GM23338 (cell line): Measurements from ENCODE around the gene ARHGAP36. TPM values are rescaled to one million over a fixed set of nuclear protein-coding genes. Genes with fewer than 3 reads are reported as not detected.
A peak's percentile ranks its signal among the peaks of the same experiment; 100 is the strongest.

ENCODE experiments used
- ATAC-seq: fragments of 200-7000 bp; cut with Tn5 transposase; 3 replicates; pipeline ENCODE4 v1.9.1; 2020
- DNase-seq: peaks from one replicate; pipeline ENCODE4 v3.0.0-alpha.2; 2015; ENCODE audit warnings: low spot score
- H2AFZ ChIP-seq: fragments of 200-600 bp; sonication (generic); 2 replicates; pipeline ENCODE4 v1.8.0; 2016; ENCODE audit warnings: antibody characterized with exemption, mild to moderate bottlenecking, moderate library complexity
- H3F3A ChIP-seq: fragments of 200-600 bp; sonication (generic); replicated peaks from 2 replicates; pipeline ENCODE4 v1.8.0; 2017; ENCODE audit warnings: antibody characterized with exemption, mixed run types, low read depth
- H3K27ac ChIP-seq: fragments of 200-600 bp; sonication (generic); 2 replicates; pipeline ENCODE4 v1.6.1; 2016; ENCODE audit warnings: low read depth
- H3K27me3 ChIP-seq: fragments of 200-600 bp; sonication (generic); 2 replicates; pipeline ENCODE4 v1.8.0; 2016; ENCODE audit warnings: mild to moderate bottlenecking, mixed run types, moderate library complexity; ENCODE audit not compliant: insufficient read depth
- H3K36me3 ChIP-seq: fragments of 200-600 bp; sonication (generic); 2 replicates; pipeline ENCODE4 v1.8.0; 2016; ENCODE audit warnings: mild to moderate bottlenecking; ENCODE audit not compliant: insufficient read depth
- H3K4me1 ChIP-seq: fragments of 200-600 bp; sonication (generic); 2 replicates; pipeline ENCODE4 v1.8.0; 2016; ENCODE audit warnings: mild to moderate bottlenecking, moderate library complexity; ENCODE audit not compliant: insufficient read depth
- H3K4me2 ChIP-seq: fragments of 200-600 bp; sonication (generic); 2 replicates; pipeline ENCODE4 v1.7.1; 2017; ENCODE audit warnings: mixed run types
- H3K4me3 ChIP-seq: fragments of 200-600 bp; sonication (generic); 2 replicates; pipeline ENCODE4 v1.6.1; 2016; ENCODE audit warnings: mixed run types
- H3K79me2 ChIP-seq: fragments of 200-600 bp; sonication (generic); replicated peaks from 2 replicates; pipeline ENCODE4 v1.8.0; 2017; ENCODE audit warnings: mild to moderate bottlenecking; ENCODE audit not compliant: insufficient read depth
- H3K9me2 ChIP-seq: fragments of 200-600 bp; sonication (generic); 2 replicates; pipeline ENCODE4 v1.8.0; 2017; ENCODE audit not compliant: insufficient read depth
- H4K20me1 ChIP-seq: fragments of 200-600 bp; sonication (generic); replicated peaks from 2 replicates; pipeline ENCODE4 v1.8.0; 2017; ENCODE audit warnings: mild to moderate bottlenecking; ENCODE audit not compliant: insufficient read depth
- H3K27ac Mint-ChIP-seq: 2 replicates; pipeline ENCODE4 v1.8.0; 2020; ENCODE audit warnings: inconsistent platforms, mild to moderate bottlenecking, moderate library complexity, mixed read lengths
- H3K27me3 Mint-ChIP-seq: 3 replicates; pipeline ENCODE4 v1.8.0; 2022; ENCODE audit warnings: low read depth, mild to moderate bottlenecking, moderate library complexity, mixed read lengths, inconsistent platforms; ENCODE audit not compliant: insufficient read depth, poor library complexity
- H3K36me3 Mint-ChIP-seq: 3 replicates; pipeline ENCODE4 v1.8.0; 2021; ENCODE audit warnings: low read depth, mild to moderate bottlenecking, inconsistent platforms, moderate library complexity, mixed read lengths
- H3K4me1 Mint-ChIP-seq: 3 replicates; pipeline ENCODE4 v1.8.0; 2020; ENCODE audit warnings: mild to moderate bottlenecking, inconsistent platforms, mixed read lengths
- H3K4me3 Mint-ChIP-seq: 3 replicates; pipeline ENCODE4 v1.8.0; 2021; ENCODE audit warnings: moderate library complexity, mild to moderate bottlenecking, inconsistent platforms, mixed read lengths
- H3K9me3 Mint-ChIP-seq: 3 replicates; pipeline ENCODE4 v1.8.0; 2020; ENCODE audit warnings: moderate library complexity, mild to moderate bottlenecking, inconsistent platforms, mixed read lengths
- CREB1 ChIP-seq: fragments of 250-450 bp; sonication (Bioruptor Pico); IDR thresholded peaks from 2 replicates; pipeline ENCODE4 v1.5.0; 2020; ENCODE audit warnings: low read depth, mild to moderate bottlenecking, moderate library complexity
- JUNB ChIP-seq: IDR thresholded peaks from one replicate; pipeline ENCODE4 v1.6.1; 2016; ENCODE audit warnings: antibody characterized with exemption; ENCODE audit not compliant: unreplicated experiment
- POLR2AphosphoS5 ChIP-seq: IDR thresholded peaks from 2 replicates; pipeline ENCODE4 v1.6.1; 2016; ENCODE audit warnings: antibody characterized with exemption, low read depth
- REST ChIP-seq: IDR thresholded peaks from one replicate; pipeline ENCODE4 v1.6.1; 2018; ENCODE audit warnings: antibody characterized with exemption; ENCODE audit not compliant: unreplicated experiment
- STAT1 ChIP-seq: IDR thresholded peaks from one replicate; pipeline ENCODE4 v1.6.1; 2016; ENCODE audit warnings: antibody characterized with exemption; ENCODE audit not compliant: unreplicated experiment
- ZNF331 ChIP-seq: fragments of 250-450 bp; sonication (Bioruptor Pico); IDR thresholded peaks from 2 replicates; pipeline ENCODE4 v1.5.0; 2020; ENCODE audit warnings: low read depth, mild to moderate bottlenecking, moderate library complexity
- polyA plus RNA-seq: library from polyadenylated mRNA; unstranded; fragments of >200 nt; fragmentation: Nextera tagmentation; extraction: Ambion mirVana; gene quantifications from 2 replicates; pipeline ENCODE4 v1.2.1, GENCODE V29; 2016
- total RNA-seq: library from RNA; depleted of rRNA; stranded (reverse); fragments of >200 nt; shearing (Covaris generic); gene quantifications from 2 replicates; pipeline ENCODE4 v1.2.3, GENCODE V29; 2014
- TF ChIP-seq, protein P1 (sequence below): fragments of 250-450 bp; sonication (Bioruptor Pico); IDR thresholded peaks from 2 replicates; pipeline ENCODE4 v1.5.0; 2020; ENCODE audit warnings: mild to moderate bottlenecking, moderate library complexity
- TF ChIP-seq, protein P2 (sequence below): IDR thresholded peaks from 2 replicates; pipeline ENCODE4 v1.6.1; 2016; ENCODE audit warnings: antibody characterized with exemption

The ARHGAP36 gene
- total and polyA plus RNA-seq, 2 experiments from 2014 or later: 0.21 TPM; not detected in 1

- Mint-ChIP-seq H3K4me3 (no peak overlapping the region), H3K27me3 (peaks cover 8% of the 10 kb centered on the region)
- H3K4me3 ChIP-seq: no peak overlapping the region
Measured at GRCh38 chrX:131066237-131066636, 8.1 kb downstream of the ARHGAP36 start.

DNA sequence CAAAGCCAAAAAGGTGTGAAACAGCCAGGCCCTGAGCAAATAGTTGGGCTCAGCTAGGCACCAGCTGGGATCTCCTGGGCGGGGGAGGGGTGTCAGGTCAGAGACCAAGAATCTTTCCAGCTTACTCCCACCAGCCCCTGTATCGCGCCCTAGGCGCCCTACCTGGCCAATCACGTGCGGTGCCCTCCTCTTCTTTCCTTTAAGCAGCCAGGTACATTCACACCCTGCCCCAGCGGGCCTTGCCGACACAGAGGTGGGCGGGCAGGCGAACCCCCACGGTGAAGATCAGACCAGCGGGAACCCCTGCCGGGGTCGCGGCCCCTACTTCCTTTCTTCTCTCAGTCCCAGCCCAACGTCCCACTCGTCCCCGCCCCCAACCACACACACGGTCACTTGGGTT lies 9.1 kb downstream of the ARHGAP36 start:
- H3K27ac ChIP-seq: no peak overlapping the region
- peak; percentile 68 for ATAC-seq
- H3K27ac Mint-ChIP-seq: no peak overlapping the region
- no peak overlapping the region for H3K4me3 Mint-ChIP-seq
- no peaks in the 10 kb centered on the region for H3K9me3 Mint-ChIP-seq
- H3F3A ChIP-seq: no peaks in the 10 kb centered on the region
- peaks cover 30% of the 10 kb centered on the region for H3K4me1 Mint-ChIP-seq
- H3K4me2 ChIP-seq: peak overlapping the region; percentile 80
- no peaks in the 10 kb centered on the region for H3K36me3 ChIP-seq
- no peaks in the 10 kb centered on the region for H3K79me2 ChIP-seq
- peak overlapping the region; percentile 64 for H3K4me3 ChIP-seq
- peaks cover 18% of the 10 kb centered on the region for H3K27me3 Mint-ChIP-seq
- no peak overlapping the region; the same call in 1 of the 2 replicates for H2AFZ ChIP-seq
- H3K4me1 ChIP-seq: peaks cover 16% of the 10 kb centered on the region
- no peaks in the 10 kb centered on the region for H3K36me3 Mint-ChIP-seq
- peak; percentile 56 for DNase-seq
- H3K27me3 ChIP-seq: peaks cover 52% of the 10 kb centered on the region
- H3K9me2 ChIP-seq: no peaks in the 10 kb centered on the region
- no peaks in the 10 kb centered on the region for H4K20me1 ChIP-seq
- TF ChIP-seq ZNF331 (no peak), POLR2AphosphoS5 (no peak), CREB1 (no peak), JUNB (no peak)
- TF ChIP-seq, protein P1, sequence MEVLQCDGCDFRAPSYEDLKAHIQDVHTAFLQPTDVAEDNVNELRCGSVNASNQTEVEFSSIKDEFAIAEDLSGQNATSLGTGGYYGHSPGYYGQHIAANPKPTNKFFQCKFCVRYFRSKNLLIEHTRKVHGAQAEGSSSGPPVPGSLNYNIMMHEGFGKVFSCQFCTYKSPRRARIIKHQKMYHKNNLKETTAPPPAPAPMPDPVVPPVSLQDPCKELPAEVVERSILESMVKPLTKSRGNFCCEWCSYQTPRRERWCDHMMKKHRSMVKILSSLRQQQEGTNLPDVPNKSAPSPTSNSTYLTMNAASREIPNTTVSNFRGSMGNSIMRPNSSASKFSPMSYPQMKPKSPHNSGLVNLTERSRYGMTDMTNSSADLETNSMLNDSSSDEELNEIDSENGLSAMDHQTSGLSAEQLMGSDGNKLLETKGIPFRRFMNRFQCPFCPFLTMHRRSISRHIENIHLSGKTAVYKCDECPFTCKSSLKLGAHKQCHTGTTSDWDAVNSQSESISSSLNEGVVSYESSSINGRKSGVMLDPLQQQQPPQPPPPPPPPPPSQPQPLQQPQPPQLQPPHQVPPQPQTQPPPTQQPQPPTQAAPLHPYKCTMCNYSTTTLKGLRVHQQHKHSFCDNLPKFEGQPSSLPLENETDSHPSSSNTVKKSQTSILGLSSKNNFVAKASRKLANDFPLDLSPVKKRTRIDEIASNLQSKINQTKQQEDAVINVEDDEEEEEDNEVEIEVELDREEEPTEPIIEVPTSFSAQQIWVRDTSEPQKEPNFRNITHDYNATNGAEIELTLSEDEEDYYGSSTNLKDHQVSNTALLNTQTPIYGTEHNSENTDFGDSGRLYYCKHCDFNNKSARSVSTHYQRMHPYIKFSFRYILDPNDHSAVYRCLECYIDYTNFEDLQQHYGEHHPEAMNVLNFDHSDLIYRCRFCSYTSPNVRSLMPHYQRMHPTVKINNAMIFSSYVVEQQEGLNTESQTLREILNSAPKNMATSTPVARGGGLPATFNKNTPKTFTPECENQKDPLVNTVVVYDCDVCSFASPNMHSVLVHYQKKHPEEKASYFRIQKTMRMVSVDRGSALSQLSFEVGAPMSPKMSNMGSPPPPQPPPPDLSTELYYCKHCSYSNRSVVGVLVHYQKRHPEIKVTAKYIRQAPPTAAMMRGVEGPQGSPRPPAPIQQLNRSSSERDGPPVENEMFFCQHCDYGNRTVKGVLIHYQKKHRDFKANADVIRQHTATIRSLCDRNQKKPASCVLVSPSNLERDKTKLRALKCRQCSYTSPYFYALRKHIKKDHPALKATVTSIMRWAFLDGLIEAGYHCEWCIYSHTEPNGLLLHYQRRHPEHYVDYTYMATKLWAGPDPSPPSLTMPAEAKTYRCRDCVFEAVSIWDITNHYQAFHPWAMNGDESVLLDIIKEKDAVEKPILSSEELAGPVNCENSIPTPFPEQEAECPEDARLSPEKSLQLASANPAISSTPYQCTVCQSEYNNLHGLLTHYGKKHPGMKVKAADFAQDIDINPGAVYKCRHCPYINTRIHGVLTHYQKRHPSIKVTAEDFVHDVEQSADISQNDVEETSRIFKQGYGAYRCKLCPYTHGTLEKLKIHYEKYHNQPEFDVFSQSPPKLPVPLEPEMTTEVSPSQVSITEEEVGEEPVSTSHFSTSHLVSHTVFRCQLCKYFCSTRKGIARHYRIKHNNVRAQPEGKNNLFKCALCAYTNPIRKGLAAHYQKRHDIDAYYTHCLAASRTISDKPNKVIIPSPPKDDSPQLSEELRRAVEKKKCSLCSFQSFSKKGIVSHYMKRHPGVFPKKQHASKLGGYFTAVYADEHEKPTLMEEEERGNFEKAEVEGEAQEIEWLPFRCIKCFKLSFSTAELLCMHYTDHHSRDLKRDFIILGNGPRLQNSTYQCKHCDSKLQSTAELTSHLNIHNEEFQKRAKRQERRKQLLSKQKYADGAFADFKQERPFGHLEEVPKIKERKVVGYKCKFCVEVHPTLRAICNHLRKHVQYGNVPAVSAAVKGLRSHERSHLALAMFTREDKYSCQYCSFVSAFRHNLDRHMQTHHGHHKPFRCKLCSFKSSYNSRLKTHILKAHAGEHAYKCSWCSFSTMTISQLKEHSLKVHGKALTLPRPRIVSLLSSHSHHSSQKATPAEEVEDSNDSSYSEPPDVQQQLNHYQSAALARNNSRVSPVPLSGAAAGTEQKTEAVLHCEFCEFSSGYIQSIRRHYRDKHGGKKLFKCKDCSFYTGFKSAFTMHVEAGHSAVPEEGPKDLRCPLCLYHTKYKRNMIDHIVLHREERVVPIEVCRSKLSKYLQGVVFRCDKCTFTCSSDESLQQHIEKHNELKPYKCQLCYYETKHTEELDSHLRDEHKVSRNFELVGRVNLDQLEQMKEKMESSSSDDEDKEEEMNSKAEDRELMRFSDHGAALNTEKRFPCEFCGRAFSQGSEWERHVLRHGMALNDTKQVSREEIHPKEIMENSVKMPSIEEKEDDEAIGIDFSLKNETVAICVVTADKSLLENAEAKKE (CRISPR knock-in tag): no peak
- TF ChIP-seq, protein P2, sequence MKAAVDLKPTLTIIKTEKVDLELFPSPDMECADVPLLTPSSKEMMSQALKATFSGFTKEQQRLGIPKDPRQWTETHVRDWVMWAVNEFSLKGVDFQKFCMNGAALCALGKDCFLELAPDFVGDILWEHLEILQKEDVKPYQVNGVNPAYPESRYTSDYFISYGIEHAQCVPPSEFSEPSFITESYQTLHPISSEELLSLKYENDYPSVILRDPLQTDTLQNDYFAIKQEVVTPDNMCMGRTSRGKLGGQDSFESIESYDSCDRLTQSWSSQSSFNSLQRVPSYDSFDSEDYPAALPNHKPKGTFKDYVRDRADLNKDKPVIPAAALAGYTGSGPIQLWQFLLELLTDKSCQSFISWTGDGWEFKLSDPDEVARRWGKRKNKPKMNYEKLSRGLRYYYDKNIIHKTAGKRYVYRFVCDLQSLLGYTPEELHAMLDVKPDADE: no peak

More at GRCh38 chrX:131066237-131066636, 8.1 kb downstream of the ARHGAP36 start:
- DNase-seq (no peak), ATAC-seq (no peak)
- no peaks in the 10 kb centered on the region for H3K36me3 ChIP-seq
- peaks cover 42% of the 10 kb centered on the region for H3K27me3 ChIP-seq
- Mint-ChIP-seq H3K4me1 (peaks cover 20% of the 10 kb centered on the region), H3K9me3 (no peaks in the 10 kb centered on the region), H3K27ac (no peak overlapping the region), H3K36me3 (no peaks in the 10 kb centered on the region)
- no peaks in the 10 kb centered on the region for H3F3A ChIP-seq
- no peak overlapping the region for H2AFZ ChIP-seq
- no peaks in the 10 kb centered on the region for H3K9me2 ChIP-seq
- TF ChIP-seq STAT1: no peak
- TF ChIP-seq REST: peak; percentile 49
- no peaks in the 10 kb centered on the region for H4K20me1 ChIP-seq
- H3K27ac ChIP-seq: no peak overlapping the region
- no peaks in the 10 kb centered on the region for H3K79me2 ChIP-seq
- no peak overlapping the region for H3K4me2 ChIP-seq
- peaks cover 10% of the 10 kb centered on the region for H3K4me1 ChIP-seq
